Neural progenitor cell (in vitro differentiated cells): ENCODE measurements around the gene GABARAP.

Experiments used
- EZH2 ChIP-seq: fragments of 200-600 bp; sonication (generic); IDR thresholded peaks from 2 replicates; pipeline ENCODE4 v1.6.1; 2017; ENCODE audit warnings: antibody characterized with exemption, mild to moderate bottlenecking, moderate library complexity
- EZH2phosphoT487 ChIP-seq: fragments of 200-600 bp; sonication (generic); IDR thresholded peaks from 2 replicates; pipeline ENCODE4 v1.6.1; 2017; ENCODE audit warnings: antibody characterized with exemption
- TF ChIP-seq, protein P1 (sequence below): fragments of 200-600 bp; sonication (generic); IDR thresholded peaks from 2 replicates; pipeline ENCODE4 v1.5.1; 2017; ENCODE audit warnings: antibody characterized with exemption, mild to moderate bottlenecking

DNA sequence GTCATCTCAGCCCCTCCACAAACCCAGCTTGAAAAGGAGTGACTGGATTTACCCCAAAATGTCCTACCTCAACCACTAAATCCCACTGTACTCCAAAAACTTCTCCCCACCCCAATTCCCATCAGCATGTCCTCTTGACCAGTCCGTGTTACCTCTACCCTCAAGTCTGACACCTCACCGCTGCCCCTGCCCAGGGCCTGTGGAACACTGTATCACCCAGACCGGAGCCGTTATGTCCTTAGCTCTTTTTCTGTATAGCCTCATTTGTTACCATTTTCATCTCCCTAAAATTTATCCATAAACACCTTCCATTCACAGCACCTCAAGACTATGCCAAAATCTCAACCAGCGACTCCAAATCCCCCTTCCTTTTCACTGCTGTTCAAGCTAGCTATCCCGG is 5.4 kb downstream of the GABARAP start:
- TF ChIP-seq EZH2 (no peak), EZH2phosphoT487 (no peak)
- TF ChIP-seq, protein P1, sequence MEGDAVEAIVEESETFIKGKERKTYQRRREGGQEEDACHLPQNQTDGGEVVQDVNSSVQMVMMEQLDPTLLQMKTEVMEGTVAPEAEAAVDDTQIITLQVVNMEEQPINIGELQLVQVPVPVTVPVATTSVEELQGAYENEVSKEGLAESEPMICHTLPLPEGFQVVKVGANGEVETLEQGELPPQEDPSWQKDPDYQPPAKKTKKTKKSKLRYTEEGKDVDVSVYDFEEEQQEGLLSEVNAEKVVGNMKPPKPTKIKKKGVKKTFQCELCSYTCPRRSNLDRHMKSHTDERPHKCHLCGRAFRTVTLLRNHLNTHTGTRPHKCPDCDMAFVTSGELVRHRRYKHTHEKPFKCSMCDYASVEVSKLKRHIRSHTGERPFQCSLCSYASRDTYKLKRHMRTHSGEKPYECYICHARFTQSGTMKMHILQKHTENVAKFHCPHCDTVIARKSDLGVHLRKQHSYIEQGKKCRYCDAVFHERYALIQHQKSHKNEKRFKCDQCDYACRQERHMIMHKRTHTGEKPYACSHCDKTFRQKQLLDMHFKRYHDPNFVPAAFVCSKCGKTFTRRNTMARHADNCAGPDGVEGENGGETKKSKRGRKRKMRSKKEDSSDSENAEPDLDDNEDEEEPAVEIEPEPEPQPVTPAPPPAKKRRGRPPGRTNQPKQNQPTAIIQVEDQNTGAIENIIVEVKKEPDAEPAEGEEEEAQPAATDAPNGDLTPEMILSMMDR: no peak
